Keratinocyte (primary cell): Measurements from ENCODE around the gene FDX1.

ENCODE experiments used
- CTCF ChIP-seq, 3 experiments: IDR thresholded peaks in 1 of 3; conservative IDR thresholded peaks in 1 of 3; optimal IDR thresholded peaks in 1 of 3; 2 replicates in 2 of 3; 3 replicates in 1 of 3; pipeline versions ENCODE3 to v1.5.1; 2011; ENCODE audit warnings: low read length in 3 of 3, mild to moderate bottlenecking in 3 of 3, moderate library complexity in 2 of 3, control low read depth in 1 of 3, inconsistent platforms in 1 of 3; ENCODE audit not compliant: insufficient read depth in 2 of 3; ENCODE audit errors: extremely low read depth in 1 of 3
- EZH2 ChIP-seq: IDR thresholded peaks from one replicate; pipeline ENCODE4 v1.6.1; 2012; ENCODE audit warnings: inconsistent platforms, mild to moderate bottlenecking, low read length, moderate library complexity

DNA sequence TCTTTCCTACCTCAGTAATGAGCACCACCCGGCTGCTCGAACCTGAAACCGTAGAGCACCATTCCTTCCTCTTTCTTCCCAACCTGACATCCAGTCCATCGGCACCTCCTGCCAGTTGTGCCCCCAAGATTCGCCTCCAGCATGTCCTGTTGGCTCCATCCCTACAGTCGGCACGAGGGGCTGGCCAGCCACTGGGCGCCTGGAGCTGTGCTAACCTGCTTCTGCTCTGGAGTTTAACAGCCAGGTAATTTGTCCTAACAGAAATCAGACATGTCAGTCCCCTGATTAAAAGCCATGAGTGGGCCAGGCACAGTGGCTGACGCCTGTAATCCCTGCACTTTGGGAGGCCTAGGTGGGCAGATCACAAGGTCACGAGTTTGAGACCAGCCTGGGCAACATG, 16.8 kb downstream of the FDX1 start:
- TF ChIP-seq CTCF (optimal IDR thresholded peaks at IDR 0.05 in 1 of 3, IDR thresholded peaks at IDR 0.05 in 1 of 3, conservative IDR thresholded peaks at IDR 0.05 in 1 of 3; ENCODE audit: extremely low read depth in 1 of 3, insufficient read depth in 2 of 3, low read length in 3 of 3) (no peak), EZH2 (no peak)
